A673 (cell line): ENCODE measurements around the gene APOBR.

ENCODE experiments used
- EZH2 ChIP-seq: fragments of 200-600 bp; sonication (generic); IDR thresholded peaks from 2 replicates; pipeline ENCODE4 v1.6.1; 2017; ENCODE audit warnings: borderline replicate concordance, low read depth, mild to moderate bottlenecking, mixed read lengths, antibody characterized with exemption, low read length; ENCODE audit not compliant: poor library complexity, severe bottlenecking
- TF ChIP-seq, protein P1 (sequence below): fragments of 300-800, 200-600 bp; sonication (generic); conservative IDR thresholded peaks from 2 replicates; pipeline ENCODE4 v1.5.1; 2017; ENCODE audit warnings: low read depth, mild to moderate bottlenecking, antibody characterized with exemption, low read length, moderate library complexity, mixed read lengths

DNA sequence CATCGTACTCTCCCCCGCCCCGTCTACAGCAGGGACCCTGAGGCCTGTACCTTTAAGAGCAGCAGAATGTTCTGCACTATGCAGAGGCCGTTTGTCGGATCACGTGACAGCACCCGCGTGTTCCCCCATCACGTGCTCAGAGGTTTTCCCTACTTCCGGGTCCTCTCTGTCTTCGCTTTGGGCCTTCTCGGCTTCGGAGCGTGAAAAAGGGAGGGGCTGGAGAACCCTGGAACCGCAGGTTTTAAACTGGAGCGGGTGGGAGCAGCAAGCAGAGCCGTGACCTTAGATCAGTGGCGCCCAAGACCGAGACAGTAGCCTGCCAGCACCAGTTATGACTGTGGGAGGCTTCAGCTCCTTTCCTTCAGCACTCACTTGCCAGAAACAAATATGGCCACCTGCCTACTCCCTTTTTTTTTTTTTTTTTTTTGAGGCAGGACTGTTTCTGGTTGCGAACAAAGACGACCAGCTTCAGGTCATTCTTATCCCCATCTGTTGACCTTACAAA lies 2.4 kb upstream of the APOBR start, which contains the start of gene CLN3:
- TF ChIP-seq, protein P1, sequence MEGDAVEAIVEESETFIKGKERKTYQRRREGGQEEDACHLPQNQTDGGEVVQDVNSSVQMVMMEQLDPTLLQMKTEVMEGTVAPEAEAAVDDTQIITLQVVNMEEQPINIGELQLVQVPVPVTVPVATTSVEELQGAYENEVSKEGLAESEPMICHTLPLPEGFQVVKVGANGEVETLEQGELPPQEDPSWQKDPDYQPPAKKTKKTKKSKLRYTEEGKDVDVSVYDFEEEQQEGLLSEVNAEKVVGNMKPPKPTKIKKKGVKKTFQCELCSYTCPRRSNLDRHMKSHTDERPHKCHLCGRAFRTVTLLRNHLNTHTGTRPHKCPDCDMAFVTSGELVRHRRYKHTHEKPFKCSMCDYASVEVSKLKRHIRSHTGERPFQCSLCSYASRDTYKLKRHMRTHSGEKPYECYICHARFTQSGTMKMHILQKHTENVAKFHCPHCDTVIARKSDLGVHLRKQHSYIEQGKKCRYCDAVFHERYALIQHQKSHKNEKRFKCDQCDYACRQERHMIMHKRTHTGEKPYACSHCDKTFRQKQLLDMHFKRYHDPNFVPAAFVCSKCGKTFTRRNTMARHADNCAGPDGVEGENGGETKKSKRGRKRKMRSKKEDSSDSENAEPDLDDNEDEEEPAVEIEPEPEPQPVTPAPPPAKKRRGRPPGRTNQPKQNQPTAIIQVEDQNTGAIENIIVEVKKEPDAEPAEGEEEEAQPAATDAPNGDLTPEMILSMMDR = no peak
- TF ChIP-seq EZH2 = no peak
